IPS-NIHi7 (cell line): ENCODE data around the gene GUCY2C.

Experiments
- DNase-seq: peaks from one replicate; pipeline ENCODE4 v3.0.0; 2012; ENCODE audit warnings: mixed read lengths; ENCODE audit errors: extremely low spot score

GUCY2C gene

DNA sequence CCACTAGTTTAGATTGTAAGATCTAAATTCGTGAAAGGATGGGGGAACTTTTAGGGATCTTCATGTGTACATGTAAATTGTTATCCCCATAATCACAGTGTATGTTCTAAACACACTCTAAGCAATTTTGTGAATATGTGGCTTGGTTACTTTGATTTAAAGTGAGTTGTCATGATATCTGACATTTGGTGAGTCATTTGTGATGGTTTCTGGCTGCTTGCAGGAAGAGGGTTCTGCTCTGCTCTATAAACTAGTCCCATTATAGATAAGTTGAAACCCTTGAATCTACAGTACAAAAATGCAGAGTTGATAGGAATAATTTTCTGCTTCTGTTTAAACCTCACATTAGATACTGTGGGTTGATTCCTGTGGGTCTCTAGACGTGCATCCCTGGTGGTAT is 14.8 kb downstream of the GUCY2C start:
- DNase-seq, result no peak

DNA sequence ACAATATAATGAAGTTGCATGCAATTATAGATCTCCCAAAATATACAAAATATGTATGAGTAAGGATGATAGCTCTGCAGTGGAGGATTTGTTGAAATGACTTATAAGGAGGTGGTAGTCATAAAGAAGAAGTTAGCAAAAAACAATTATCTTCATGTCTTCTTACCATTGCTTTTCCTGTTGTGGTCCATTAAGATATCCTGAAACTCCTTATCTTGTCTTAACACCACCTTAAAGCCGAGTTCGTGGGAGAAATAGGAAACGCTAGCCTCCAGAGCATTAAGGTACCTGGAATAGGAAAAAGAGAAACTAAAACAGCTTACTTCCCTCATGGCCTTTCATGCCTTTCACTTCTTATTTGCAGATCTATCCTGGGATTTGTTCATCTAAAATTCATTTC is 15.2 kb downstream of the GUCY2C start:
- DNase-seq, result no peak

DNA sequence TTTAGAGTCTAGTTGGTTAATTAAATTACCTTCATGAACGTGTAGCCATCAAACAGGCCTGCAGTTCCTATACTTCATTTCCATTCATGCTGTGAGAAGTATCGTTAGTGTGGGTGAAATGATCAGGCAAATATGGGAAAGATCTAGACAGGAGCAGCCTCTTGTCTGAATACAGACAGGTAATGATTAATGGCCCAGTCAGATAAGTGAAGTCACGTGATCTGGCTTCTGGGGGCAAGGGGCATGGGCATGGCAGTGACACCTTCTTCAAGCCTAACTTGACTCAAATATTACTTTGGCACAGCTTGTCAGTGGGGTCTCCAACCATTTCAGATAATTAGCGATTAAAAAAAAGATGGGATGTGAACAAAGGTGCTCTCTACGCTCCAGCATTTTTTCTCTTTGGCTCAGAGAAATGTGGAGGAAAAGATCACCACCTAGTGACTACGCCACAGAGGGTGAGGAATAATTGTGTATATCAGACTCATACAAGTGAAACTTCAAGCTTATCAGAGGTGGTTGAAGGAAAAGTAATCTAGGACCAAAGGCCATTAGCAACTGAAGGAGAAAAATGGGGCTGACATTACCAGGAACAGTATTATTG is 17.8 kb downstream of the GUCY2C start:
- no peak for DNase-seq

DNA sequence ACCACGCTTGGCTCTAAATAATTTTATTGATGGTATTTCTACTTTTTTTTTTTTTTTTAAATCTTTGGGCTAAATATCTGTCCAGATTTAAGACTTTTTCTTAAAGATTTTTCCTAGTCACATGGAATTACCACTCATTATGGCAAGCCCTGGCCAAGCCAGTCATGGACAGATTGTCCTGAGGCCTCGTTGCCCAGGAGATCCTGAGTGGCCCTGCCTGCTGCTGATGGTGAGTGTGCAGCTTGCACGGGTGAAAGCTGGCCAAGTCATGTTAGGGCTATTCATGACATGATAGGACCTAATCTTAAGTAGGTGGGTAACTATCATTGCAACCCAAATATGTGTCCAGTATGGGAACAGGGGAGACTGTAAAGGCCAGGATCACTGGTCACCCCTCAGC is 27.8 kb downstream of the GUCY2C start:
- no peak for DNase-seq

DNA sequence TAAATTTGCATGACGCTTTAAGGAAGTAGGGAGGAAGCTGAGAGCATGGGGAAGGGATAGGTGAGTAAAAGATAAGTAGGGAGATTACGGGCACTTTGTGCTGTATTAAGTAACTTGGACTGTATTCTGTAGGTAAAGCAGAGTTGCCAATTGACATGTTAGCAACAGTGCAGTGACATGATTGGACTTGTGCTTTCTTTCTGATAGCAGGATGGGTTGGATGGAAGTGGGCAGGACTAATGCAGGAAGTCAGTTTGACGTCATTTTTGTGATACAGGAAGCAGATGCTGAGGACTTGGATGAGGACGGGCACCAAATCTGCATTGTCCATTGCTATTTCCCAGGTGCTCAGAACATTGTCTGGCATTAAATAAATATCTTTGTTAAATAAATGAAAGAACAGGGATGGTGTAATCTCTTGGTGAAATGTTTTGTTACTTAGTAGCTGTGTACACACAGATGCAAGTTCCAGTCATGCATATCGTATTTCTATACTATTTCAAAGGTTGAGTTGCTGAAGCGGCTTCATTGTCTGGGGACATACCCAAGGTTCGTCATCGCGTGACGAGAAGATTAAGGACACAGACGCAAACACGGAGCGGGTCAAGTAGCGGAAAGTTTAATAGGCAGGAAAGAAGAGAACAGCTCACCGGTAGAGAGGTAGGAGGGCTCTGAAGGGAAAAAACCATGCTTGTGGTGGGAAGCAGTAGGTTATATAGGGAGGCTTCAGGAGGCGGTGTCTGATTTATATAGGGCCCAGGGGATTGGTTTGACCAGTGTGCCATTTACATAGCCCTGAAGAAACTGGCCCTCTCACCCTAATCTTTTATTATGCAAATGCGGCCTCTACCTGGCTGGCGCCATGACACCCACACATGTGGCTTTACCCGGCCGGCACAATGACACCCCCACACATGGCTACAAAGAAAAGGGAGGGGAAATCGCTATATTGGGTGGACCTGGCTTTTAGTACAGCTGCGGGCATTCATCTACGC is 30.7 kb downstream of the GUCY2C start:
- peak; percentile 57 for DNase-seq

DNA sequence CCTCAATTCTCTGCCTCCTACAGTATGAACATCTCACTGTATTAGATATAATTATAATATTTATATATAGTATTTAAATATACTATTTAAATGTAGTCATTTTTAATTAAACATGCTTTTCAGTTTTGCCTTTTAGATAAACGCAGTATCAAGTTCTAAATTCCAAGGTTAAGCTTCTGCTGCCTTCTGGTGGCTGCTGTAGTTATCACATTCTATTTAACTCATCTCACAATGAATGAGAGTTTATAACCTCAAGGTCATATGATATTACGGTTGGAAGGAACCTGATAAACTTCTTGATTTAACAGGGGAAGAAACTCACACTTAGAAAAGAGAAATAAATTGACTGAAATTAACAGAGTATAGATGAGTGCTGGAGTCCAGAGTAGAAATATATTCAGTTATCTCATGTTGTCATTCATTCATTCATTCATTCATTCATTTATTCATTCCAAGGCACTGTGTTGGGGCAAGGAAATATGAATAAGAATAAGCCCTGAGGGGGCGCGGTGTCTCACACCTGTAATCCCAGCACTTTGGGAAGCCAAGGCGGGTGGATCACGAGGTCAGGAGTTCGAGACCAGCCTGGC is 31.9 kb downstream of the GUCY2C start:
- DNase-seq, result no peak

DNA sequence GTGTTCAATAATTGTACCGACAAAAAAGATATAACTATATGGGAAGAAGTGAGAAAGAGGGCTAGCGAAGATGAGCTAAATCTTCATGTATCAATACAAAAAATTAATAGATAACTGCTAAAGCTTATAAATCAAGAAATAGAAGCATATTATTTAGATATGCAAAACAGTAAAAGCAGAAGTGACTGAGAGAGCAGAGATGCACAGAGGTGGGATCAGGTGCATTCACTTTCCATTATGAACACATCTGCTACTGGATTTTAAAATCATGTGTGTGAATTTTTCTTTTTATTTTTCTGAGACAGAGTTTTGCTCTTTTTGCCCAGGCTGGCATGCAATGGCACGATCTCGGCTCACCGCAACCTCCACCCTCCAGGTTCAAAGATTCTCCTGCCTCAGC is 33.4 kb downstream of the GUCY2C start:
- no peak for DNase-seq

DNA sequence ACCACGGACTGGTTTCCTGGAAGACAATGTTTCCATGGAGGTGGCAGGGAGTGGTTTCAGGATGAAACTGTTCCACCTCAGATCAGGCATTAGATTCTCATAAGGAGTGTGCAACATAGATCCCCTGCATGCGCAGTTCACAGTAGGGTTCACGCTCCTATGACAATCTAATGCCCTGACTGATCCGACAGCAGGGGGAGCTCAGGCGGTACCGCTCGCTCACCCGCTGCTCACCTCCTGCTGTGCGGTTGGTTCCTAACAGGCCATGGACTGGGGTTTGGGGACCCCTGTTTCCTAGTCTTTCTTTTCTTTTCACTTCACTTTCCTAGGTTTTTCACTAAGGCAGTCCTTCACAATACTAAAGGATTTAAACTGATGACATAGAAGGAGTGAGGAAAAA is 39.6 kb downstream of the GUCY2C start:
- no peak for DNase-seq

DNA sequence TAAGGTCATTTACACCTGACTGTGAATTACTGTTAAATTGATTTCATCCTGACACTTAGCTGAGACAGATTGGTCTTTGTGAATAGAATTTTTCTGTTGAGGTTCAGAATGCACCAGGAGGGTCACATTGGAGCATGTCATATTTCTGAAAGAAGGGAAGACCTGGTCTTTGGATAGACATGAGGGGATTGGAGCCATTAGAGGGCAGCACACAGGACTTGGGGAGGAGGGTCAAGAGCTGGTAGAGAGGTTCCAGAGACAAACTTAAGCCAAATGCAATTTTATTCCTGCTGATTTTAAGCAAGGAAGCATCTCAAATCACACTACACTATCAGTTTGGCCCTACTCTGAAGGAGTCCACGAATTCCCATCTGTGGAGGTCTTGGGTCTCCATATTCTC is 41.1 kb downstream of the GUCY2C start:
- DNase-seq, result peak; percentile 33

DNA sequence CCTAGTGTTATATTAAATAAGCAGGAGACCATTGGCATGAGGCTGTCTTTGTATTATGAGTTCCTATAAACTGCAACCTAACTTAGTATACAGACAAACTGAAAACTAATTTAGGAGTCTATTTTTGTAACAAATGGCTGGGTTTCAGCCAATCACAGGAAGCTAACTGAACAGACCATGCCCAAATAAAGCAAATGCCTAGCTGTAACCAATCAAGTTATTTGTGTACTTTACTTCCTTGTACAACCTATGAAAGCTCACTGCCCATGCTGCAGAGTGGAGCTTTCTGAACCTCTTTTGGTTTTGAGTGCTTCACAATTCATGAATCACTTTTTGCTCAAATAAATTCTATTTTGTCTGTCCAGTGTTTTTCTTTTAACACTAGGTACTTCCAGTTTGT is 41.6 kb downstream of the GUCY2C start:
- no peak for DNase-seq

DNA sequence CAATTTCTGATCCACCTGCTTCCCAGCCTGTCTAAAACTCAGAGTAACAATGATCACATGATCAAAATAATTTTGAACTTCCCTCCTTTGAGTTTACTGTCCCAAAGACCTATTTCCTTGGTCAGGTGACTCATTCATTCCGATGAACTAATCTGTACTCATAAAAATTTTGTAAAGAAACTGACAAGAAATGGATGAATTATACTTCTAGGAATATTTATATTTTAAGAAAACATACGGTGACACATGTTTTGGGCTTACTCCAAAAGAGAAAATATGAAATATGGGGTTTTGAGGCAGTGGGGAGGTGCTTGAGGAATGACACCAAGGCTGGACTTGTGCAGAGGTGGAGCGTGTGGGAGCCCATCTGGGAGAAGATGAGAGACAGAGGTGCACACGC is 42.0 kb downstream of the GUCY2C start:
- DNase-seq, result no peak

DNA sequence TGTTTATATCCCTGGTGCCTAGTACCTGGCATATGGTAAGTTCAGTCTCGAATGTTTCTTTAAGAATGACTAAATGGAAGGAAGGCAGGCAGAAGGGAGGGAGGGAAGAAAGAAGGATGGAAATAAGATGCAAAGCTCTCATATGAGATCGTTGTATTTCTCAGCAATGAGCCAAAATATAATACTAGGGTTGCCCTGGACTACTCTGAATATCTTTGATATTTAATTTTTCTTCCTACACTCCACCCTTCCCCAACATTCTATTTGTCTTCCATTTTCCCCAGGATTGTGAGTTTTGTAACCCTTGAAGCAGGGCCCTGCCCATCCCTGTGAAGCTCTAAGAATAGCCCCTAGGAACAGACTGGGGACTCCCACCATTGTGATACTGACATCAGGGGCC is 43.9 kb downstream of the GUCY2C start:
- DNase-seq, result no peak

DNA sequence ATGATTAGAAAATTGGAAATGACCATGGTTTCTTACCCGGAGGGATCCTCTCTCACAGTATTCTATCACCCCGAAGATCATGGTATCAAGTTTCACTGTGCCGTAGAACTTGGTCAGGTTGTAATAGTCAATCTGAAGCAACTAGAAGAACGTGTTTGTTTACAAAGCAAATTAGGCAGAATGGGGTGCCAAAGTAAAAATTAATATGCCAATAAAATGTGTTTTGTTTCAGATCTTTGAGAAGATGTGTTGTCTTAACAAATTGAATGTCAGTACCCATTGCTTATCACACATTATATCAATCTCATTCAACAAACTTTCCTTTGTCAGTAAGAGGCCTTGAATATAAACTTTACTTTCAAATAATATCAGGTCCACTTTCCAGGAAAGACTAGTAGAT is 45.0 kb downstream of the GUCY2C start:
- DNase-seq, result no peak

DNA sequence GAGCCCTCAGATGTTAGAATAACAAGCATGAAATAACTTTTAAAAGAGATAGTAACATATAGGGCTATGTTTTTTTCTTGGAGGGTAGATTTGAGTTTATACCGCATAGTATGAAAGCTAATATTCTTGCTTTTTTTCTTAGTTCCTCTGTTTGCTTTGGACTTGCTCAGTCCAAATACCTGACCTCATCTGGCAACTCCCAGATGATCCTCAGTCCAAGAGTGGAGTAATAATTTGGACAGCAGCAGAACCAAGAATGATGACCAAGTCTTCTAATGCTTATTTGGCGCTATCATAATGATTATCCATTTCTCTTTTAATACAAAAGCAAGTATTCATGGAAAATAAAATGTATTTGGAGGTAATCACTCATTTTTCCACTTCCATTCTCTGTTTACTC is 45.6 kb downstream of the GUCY2C start:
- no peak for DNase-seq

DNA sequence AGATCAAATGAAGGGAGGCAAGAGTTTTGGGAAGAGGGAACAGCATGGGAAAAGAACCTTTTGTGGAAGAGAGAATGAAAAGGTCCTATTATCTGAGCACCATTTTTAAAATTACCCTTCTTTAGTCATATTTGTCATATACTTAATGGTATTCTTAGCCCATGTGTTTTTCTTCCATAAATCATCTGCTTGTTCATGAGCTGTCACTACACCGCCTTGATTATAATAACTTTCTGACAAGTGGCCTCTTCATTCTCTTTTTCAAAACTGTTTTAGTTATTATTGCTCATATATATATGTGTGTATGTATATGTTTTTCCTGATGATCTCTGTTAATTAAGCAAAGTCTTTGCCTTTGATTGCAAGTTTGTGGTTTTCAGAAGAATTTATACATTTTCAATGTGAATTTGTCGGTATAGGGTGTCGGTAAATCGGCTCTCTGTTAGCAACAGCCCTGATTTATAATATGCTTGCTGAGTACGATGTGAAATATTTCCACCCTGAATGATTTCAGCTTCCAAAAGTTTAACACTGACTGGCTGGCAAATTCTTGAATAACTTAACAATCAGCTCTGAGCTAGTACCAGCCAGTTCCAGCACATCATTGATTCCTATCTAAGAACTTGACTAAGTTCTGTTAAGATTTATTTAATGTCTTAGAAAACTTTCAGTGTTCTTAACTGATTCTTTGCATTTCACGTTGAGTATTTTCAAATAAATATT is 49.2 kb downstream of the GUCY2C start:
- DNase-seq, result no peak

DNA sequence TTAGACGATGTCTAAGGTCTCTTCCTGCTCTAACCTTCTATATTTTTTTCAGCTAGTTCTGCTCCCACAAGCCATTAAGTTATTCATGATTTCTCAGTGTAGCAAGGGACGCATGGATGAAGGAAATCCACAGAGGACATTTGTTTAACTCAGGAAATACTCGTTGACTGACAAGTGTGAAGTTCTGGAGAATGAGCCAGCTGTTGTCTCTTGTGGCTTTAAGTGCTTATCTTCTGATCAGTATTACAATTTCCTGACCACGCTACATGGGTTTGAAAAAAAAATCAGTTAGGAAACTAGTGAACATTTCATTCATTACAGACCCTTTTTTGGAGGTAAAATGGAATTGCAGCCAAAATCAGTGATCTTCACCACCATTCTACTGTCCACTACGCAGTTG is 53.1 kb downstream of the GUCY2C start:
- no peak for DNase-seq

DNA sequence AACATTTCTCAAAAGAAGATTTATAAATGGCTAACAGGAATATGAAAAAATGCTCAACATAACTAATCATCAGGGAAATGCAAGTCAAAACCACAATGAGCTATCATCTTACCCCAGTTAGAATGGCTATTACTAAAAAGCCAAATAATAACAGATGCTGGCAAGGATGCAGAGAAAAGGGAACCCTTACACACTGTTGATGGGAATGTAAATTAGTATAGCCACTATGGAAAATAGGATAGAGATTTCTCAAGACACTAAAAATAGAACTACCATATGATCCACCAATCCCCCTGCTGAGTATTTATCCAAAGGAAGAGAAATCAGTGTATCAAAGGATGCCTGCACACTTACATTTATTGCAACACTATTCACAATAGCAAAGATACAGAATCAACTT is 58.3 kb downstream of the GUCY2C start:
- no peak for DNase-seq

DNA sequence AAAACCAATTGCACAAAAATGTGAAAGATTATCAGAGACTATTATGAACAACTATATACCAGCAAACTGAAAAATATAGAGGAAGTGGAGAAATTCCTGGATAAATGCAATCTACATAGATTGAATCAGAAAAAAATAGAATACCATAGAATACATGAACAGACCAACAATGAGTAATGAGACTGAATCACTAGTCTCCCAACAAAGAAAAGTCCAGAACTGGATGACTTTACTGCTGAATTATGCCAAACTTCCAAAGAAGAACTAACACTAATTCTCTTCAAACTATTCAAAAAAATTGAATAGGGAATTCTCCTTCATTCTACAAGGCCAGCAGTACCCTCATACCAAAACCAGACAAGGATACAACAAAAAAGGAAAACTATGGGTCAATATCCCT is 60.6 kb downstream of the GUCY2C start:
- DNase-seq, result no peak

DNA sequence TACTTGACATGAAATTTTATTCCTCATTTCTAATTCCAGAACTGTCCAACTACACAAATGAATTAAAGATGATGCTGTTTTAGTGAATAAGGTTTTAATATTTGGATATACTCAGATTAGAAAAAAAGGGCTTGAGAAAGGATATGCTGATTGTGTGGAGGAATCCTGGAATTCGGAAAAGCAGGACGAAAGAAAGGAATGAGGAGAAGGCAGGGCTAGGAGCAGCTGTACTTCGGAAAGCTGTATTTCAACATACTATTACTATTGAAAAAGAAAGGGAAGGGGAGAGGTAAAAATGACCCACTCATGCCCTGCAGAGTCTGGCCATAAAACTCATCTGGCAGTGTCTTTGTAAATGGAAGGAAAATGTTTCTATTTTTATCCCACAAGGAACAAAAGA is 65.6 kb downstream of the GUCY2C start:
- no peak for DNase-seq

DNA sequence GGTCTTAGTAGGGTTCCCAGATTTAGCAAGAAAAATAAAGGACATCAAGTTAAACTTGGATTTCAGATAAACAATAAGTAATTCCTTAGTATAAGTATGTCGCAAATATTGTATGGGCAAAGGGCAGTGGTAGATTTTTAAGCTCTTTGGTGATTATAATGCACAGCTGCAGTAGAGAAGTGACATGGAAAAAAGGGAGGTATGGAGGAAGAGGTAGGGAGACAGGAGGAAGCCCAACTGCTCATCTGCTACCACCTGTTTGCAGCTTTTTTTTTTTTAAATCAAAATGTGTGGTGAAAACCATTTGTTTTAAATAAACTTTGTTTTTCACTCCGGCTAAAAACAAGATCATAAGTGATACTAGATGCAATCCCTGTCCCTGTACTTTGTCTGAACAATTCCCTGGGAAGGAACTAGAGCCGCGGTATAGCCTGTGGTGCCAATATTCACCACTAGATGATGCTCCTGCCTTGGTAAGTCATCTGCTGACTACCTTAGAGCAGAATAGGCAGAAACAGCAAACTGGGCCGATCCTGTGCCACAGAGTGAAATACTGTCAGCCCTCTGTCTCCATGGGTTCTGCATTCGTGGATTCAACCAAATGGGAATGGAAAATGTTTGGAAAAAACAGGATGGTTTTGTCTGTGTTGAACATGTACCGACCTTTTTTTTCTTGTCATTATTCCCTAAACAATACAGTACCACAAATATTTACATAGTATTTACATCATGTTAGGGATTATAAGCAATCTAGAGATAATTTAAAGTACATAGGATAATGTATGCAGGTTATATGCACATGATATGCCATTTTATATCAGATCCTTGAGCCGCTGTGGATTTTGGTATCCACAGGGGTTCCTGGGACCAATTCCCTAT is 66.3 kb downstream of the GUCY2C start:
- peak; percentile 87 for DNase-seq

DNA sequence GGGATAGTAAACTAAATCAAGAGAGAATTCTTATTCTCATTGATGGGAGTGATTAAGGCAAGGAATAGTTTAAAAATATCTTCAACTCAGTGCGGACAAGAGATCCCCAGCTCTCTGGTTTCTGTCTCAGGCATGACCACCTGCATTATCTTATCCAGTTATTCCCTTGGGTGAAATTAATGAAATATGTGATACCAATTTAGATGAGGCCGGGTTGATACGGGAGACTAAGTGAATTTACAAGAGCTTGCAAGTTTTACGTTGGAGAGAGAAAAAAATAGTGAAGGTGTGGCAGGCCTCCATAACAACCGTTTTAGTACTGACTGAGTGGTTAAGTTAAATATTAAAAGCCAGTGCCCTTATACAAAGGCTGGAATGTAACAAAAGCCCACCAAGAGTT is 67.6 kb downstream of the GUCY2C start:
- DNase-seq, result no peak
